NT2/D1 (cell line): ENCODE data around the gene NAALAD2.
"Not testable (repeated sequence)": the region's sequence is repeated elsewhere in the genome, so short reads cannot be mapped to it uniquely, and the experiment has no call there.

ENCODE experiments used
- DNase-seq: peaks from one replicate; pipeline ENCODE4 v3.0.0-alpha.2; 2011; ENCODE audit warnings: low read depth, low spot score
- H3K27me3 ChIP-seq: 2 replicates; pipeline ENCODE4 v1.6.0; 2011; ENCODE audit warnings: mild to moderate bottlenecking; ENCODE audit not compliant: insufficient read length, insufficient read depth
- H3K36me3 ChIP-seq: 2 replicates; pipeline ENCODE4 v1.6.1; 2011; ENCODE audit warnings: mild to moderate bottlenecking, low read length, mixed read lengths; ENCODE audit not compliant: insufficient read depth, insufficient read length
- H3K4me1 ChIP-seq: 2 replicates; pipeline ENCODE4 v1.5.1; 2011; ENCODE audit not compliant: insufficient read depth, insufficient read length
- H3K4me3 ChIP-seq: 2 replicates; pipeline ENCODE4 v1.5.1; 2011; ENCODE audit warnings: low read depth; ENCODE audit not compliant: insufficient read length
- H3K9ac ChIP-seq: 2 replicates; pipeline ENCODE4 v1.6.0; 2011; ENCODE audit warnings: low read depth; ENCODE audit not compliant: insufficient read length
- H3K9me3 ChIP-seq: 2 replicates; pipeline ENCODE4 v1.5.1; 2011; ENCODE audit warnings: mild to moderate bottlenecking, low read length; ENCODE audit not compliant: insufficient read depth
- SUZ12 ChIP-seq: IDR thresholded peaks from 2 replicates; pipeline ENCODE4 v1.6.1; 2011; ENCODE audit not compliant: insufficient read length, insufficient read depth; ENCODE audit errors: extremely low read depth
- YY1 ChIP-seq: IDR thresholded peaks from 2 replicates; pipeline ENCODE4 v1.6.1; 2011; ENCODE audit not compliant: insufficient read length, insufficient read depth
- ZNF274 ChIP-seq: IDR thresholded peaks from 2 replicates; pipeline ENCODE4 v1.6.1; 2011; ENCODE audit warnings: mild to moderate bottlenecking, low read depth, low read length

NAALAD2 gene

GRCh38 chr11:90202342-90202741, 67.9 kb downstream of the NAALAD2 start:
- H3K4me3 ChIP-seq = no peak overlapping the region
- H3K27me3 ChIP-seq = no peaks in the 10 kb centered on the region
- TF ChIP-seq SUZ12 (no peak), ZNF274 (no peak), YY1 (no peak)
- H3K36me3 ChIP-seq = peaks cover 53% of the 10 kb centered on the region
- no peaks in the 10 kb centered on the region for H3K9me3 ChIP-seq
- no peak for DNase-seq
- H3K4me1 ChIP-seq = no peaks in the 10 kb centered on the region
- no peak overlapping the region for H3K9ac ChIP-seq

GRCh38 chr11:90204407-90204806, 69.9 kb downstream of the NAALAD2 start:
- H3K9ac ChIP-seq = no peak overlapping the region
- no peaks in the 10 kb centered on the region for H3K4me1 ChIP-seq
- H3K36me3 ChIP-seq = peaks cover 60% of the 10 kb centered on the region
- no peak for DNase-seq
- H3K27me3 ChIP-seq = no peaks in the 10 kb centered on the region
- H3K9me3 ChIP-seq = no peaks in the 10 kb centered on the region
- no peak for TF ChIP-seq YY1
- no peak for TF ChIP-seq SUZ12
- no peak for TF ChIP-seq ZNF274
- no peak overlapping the region for H3K4me3 ChIP-seq

- Histone ChIP-seq H3K36me3 (peaks cover 64% of the 10 kb centered on the region), H3K4me1 (no peaks in the 10 kb centered on the region), H3K4me3 (no peak overlapping the region), H3K9ac (no peak overlapping the region), H3K27me3 (no peaks in the 10 kb centered on the region), H3K9me3 (no peaks in the 10 kb centered on the region)
- no peak for DNase-seq
- TF ChIP-seq ZNF274 (no peak), YY1 (no peak), SUZ12 (no peak)
Measured at GRCh38 chr11:90204832-90205646, 70.6 kb downstream of the NAALAD2 start.

GRCh38 chr11:90207992-90208391, 73.5 kb downstream of the NAALAD2 start:
- H3K9ac ChIP-seq = not testable (repeated sequence)
- H3K36me3 ChIP-seq = peaks cover 74% of the 10 kb centered on the region

GRCh38 chr11:90208857-90209256, 74.4 kb downstream of the NAALAD2 start:
- H3K9me3 ChIP-seq = no peaks in the 10 kb centered on the region
- peaks cover 75% of the 10 kb centered on the region for H3K36me3 ChIP-seq
- DNase-seq = no peak

More at GRCh38 chr11:90207992-90208391, 73.5 kb downstream of the NAALAD2 start:
- not testable (repeated sequence) for H3K27me3 ChIP-seq, H3K9me3 ChIP-seq, DNase-seq, H3K4me3 ChIP-seq, H3K4me1 ChIP-seq

GRCh38 chr11:90213322-90213721, 78.9 kb downstream of the NAALAD2 start:
- Histone ChIP-seq H3K4me1 (no peaks in the 10 kb centered on the region), H3K27me3 (no peaks in the 10 kb centered on the region), H3K9me3 (no peaks in the 10 kb centered on the region), H3K9ac (no peak overlapping the region), H3K36me3 (peaks cover 77% of the 10 kb centered on the region), H3K4me3 (no peak overlapping the region)
- TF ChIP-seq YY1 = no peak
- TF ChIP-seq ZNF274 = no peak
- TF ChIP-seq SUZ12 = no peak
- DNase-seq = no peak

More at GRCh38 chr11:90208857-90209256, 74.4 kb downstream of the NAALAD2 start:
- no peak for TF ChIP-seq YY1
- no peaks in the 10 kb centered on the region for H3K27me3 ChIP-seq
- no peak overlapping the region for H3K4me3 ChIP-seq
- H3K4me1 ChIP-seq = no peaks in the 10 kb centered on the region
- H3K9ac ChIP-seq = no peak overlapping the region

- H3K4me1 ChIP-seq = no peaks in the 10 kb centered on the region
- TF ChIP-seq YY1 (no peak), ZNF274 (no peak), SUZ12 (no peak)
- no peak for DNase-seq
- H3K36me3 ChIP-seq = peaks cover 55% of the 10 kb centered on the region
- H3K9ac ChIP-seq = no peak overlapping the region
- no peaks in the 10 kb centered on the region for H3K27me3 ChIP-seq
- no peak overlapping the region for H3K4me3 ChIP-seq
- peaks cover 11% of the 10 kb centered on the region; the same call in 1 of the 2 replicates for H3K9me3 ChIP-seq
Measured at GRCh38 chr11:90216611-90217010, 82.1 kb downstream of the NAALAD2 start.
